HCT116 (cell line): ENCODE results near the gene C19orf18.

ENCODE experiments used
- JUND ChIP-seq: IDR thresholded peaks from 2 replicates; pipeline ENCODE4 v1.6.1; 2012
- POLR2A ChIP-seq: IDR thresholded peaks from 2 replicates; pipeline ENCODE4 v1.7.0; 2011; ENCODE audit warnings: borderline replicate concordance; ENCODE audit not compliant: insufficient read depth, insufficient read length; ENCODE audit errors: extremely low read depth
- SP1 ChIP-seq: IDR thresholded peaks from 2 replicates; pipeline ENCODE4 v1.6.1; 2012; ENCODE audit warnings: low read depth
- TF ChIP-seq, protein P1 (sequence below): IDR thresholded peaks from 2 replicates; pipeline ENCODE4 v1.6.1; 2012

GRCh38 chr19:57927587-57927986, 46.7 kb downstream of the C19orf18 start:
- TF ChIP-seq, protein P1, sequence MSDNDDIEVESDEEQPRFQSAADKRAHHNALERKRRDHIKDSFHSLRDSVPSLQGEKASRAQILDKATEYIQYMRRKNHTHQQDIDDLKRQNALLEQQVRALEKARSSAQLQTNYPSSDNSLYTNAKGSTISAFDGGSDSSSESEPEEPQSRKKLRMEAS, result no peak
- TF ChIP-seq SP1, result no peak
- no peak for TF ChIP-seq POLR2A
- no peak for TF ChIP-seq JUND
